Nephron (organoid): Measurements from ENCODE around the gene NEK8.
A peak's percentile ranks its signal among the peaks of the same experiment; 100 is the strongest.

Source experiments
- H3K27ac Mint-ChIP-seq, 3 experiments: 2 replicates each; pipeline ENCODE4 v1.8.0; 2020; ENCODE audit warnings: mixed read lengths in 3 of 3, mild to moderate bottlenecking in 2 of 3, moderate library complexity in 1 of 3
- H3K27me3 Mint-ChIP-seq: 2 replicates; pipeline ENCODE4 v1.8.0; 2021; ENCODE audit warnings: low read depth, mild to moderate bottlenecking, moderate library complexity, mixed read lengths
- H3K36me3 Mint-ChIP-seq: 2 replicates; pipeline ENCODE4 v1.8.0; 2020; ENCODE audit warnings: low read depth, mixed read lengths
- H3K4me1 Mint-ChIP-seq: 2 replicates; pipeline ENCODE4 v1.8.0; 2020; ENCODE audit warnings: mixed read lengths
- H3K4me3 Mint-ChIP-seq, 3 experiments: 2 replicates each; pipeline ENCODE4 v1.8.0; 2020; ENCODE audit warnings: mild to moderate bottlenecking in 3 of 3, mixed read lengths in 3 of 3, moderate library complexity in 2 of 3
- H3K9me3 Mint-ChIP-seq: 2 replicates; pipeline ENCODE4 v1.8.0; 2020; ENCODE audit warnings: mixed read lengths
- CTCF ChIP-seq, 3 experiments: fragments of 200-600 bp; sonication (generic); IDR thresholded peaks; one replicate each; pipeline ENCODE4 v1.5.0; 2021; ENCODE audit warnings: antibody characterized with exemption in 3 of 3; ENCODE audit not compliant: unreplicated experiment in 3 of 3

The NEK8 gene

GRCh38 chr17:28689011-28689410 is 39.6 kb upstream of the NEK8 start:
- H3K36me3 Mint-ChIP-seq: peaks cover 79% of the 10 kb centered on the region

GRCh38 chr17:28693869-28694268 is 34.7 kb upstream of the NEK8 start:
- Mint-ChIP-seq H3K9me3 (no peaks in the 10 kb centered on the region), H3K36me3 (peaks cover 82% of the 10 kb centered on the region), H3K4me1 (no peaks in the 10 kb centered on the region), H3K27me3 (no peaks in the 10 kb centered on the region), H3K27ac (no peak overlapping the region), H3K4me3 (no peak overlapping the region)
- TF ChIP-seq CTCF (IDR thresholded peaks at IDR 0.05; ENCODE audit: unreplicated experiment in 3 of 3): no peak

More at GRCh38 chr17:28689011-28689410, 39.6 kb upstream of the NEK8 start:
- H3K4me1 Mint-ChIP-seq: no peaks in the 10 kb centered on the region
- H3K9me3 Mint-ChIP-seq: no peaks in the 10 kb centered on the region
- no peaks in the 10 kb centered on the region for H3K27me3 Mint-ChIP-seq
- no peak overlapping the region for H3K4me3 Mint-ChIP-seq
- no peak for TF ChIP-seq CTCF (IDR thresholded peaks at IDR 0.05; ENCODE audit: unreplicated experiment in 3 of 3)
- H3K27ac Mint-ChIP-seq: no peak overlapping the region

- H3K4me1 Mint-ChIP-seq: no peaks in the 10 kb centered on the region
- peak overlapping the region in 2 of 3 experiments; percentile 0 to 34 for H3K4me3 Mint-ChIP-seq
- no peaks in the 10 kb centered on the region for H3K27me3 Mint-ChIP-seq
- H3K9me3 Mint-ChIP-seq: no peaks in the 10 kb centered on the region
- TF ChIP-seq CTCF (IDR thresholded peaks at IDR 0.05; ENCODE audit: unreplicated experiment in 3 of 3): no peak
- H3K27ac Mint-ChIP-seq: peak overlapping the region; percentile 90 to 99 (median 94)
- peaks cover 81% of the 10 kb centered on the region for H3K36me3 Mint-ChIP-seq
These were observed 30.2 kb upstream of the NEK8 start for GRCh38 chr17:28698253-28698941.

- Mint-ChIP-seq H3K27ac (no peak overlapping the region), H3K9me3 (no peaks in the 10 kb centered on the region), H3K4me1 (no peaks in the 10 kb centered on the region), H3K36me3 (peaks cover 70% of the 10 kb centered on the region), H3K27me3 (no peaks in the 10 kb centered on the region), H3K4me3 (no peak overlapping the region)
- no peak for TF ChIP-seq CTCF (IDR thresholded peaks at IDR 0.05; ENCODE audit: unreplicated experiment in 3 of 3)
These were observed 28.3 kb upstream of the NEK8 start for GRCh38 chr17:28700278-28700677.

GRCh38 chr17:28700830-28701492 is 27.6 kb upstream of the NEK8 start:
- Mint-ChIP-seq H3K27me3 (no peaks in the 10 kb centered on the region), H3K9me3 (no peaks in the 10 kb centered on the region), H3K27ac (no peak overlapping the region), H3K36me3 (peaks cover 65% of the 10 kb centered on the region), H3K4me1 (no peaks in the 10 kb centered on the region), H3K4me3 (no peak overlapping the region)
- TF ChIP-seq CTCF (IDR thresholded peaks at IDR 0.05; ENCODE audit: unreplicated experiment in 3 of 3): no peak
